Transverse colon (tissue), 4 donors: ENCODE measurements around the gene S1PR4. TPM values are rescaled to one million over a fixed set of nuclear protein-coding genes. Genes with fewer than 3 reads are reported as not detected.

Experiments used
- DNase-seq: peaks from one replicate; pipeline ENCODE4 v3.0.0-alpha.2; 2019
- H3K27ac ChIP-seq, 4 donors: fragments of 200-600 bp; sonication (generic); 2 replicates each; pipeline ENCODE4 v1.5.1; 2016 to 2018; ENCODE audit warnings: inconsistent platforms in 4 of 4
- H3K27me3 ChIP-seq: fragments of 200-600 bp; sonication (generic); 2 replicates; pipeline ENCODE4 v1.5.1; 2017; ENCODE audit warnings: inconsistent platforms
- H3K36me3 ChIP-seq, 4 donors: fragments of 200-600 bp; sonication (generic); 2 replicates each; pipeline ENCODE4 v1.5.1; 2017 to 2019; ENCODE audit warnings: inconsistent platforms in 4 of 4
- H3K4me1 ChIP-seq, 4 donors: fragments of 200-600 bp; sonication (generic); 2 replicates each; pipeline ENCODE4 v1.5.1; 2017 to 2020; ENCODE audit warnings: inconsistent platforms in 4 of 4
- H3K4me3 ChIP-seq, 4 donors: fragments of 200-600 bp; sonication (generic); 1 replicate in 1 of 4; 2 replicates in 3 of 4; pipeline versions ENCODE4 v1.5.1 to v1.6.1; 2017 to 2019; ENCODE audit warnings: inconsistent platforms in 4 of 4
- H3K9me3 ChIP-seq, 2 donors: fragments of 200-600 bp; sonication (generic); 2 replicates each; pipeline ENCODE4 v1.5.1; 2017 to 2019; ENCODE audit warnings: inconsistent platforms in 2 of 2
- CTCF ChIP-seq, 5 experiments: fragments of 200-600 bp in 3 of 5; fragments of 450-650 bp in 2 of 5; sonication (generic) in 3 of 5; IDR thresholded peaks; 1 replicate in 2 of 5; 2 replicates in 3 of 5; pipeline ENCODE4 v1.5.1; 2016 to 2017; ENCODE audit warnings: antibody characterized with exemption in 5 of 5, inconsistent platforms in 3 of 5, mild to moderate bottlenecking in 2 of 5, moderate library complexity in 1 of 5
- EP300 ChIP-seq: sonication (generic); formaldehyde crosslinking; IDR thresholded peaks from one replicate; pipeline ENCODE4 v1.6.1; 2017; ENCODE audit warnings: antibody characterized with exemption, low read depth
- POLR2A ChIP-seq: fragments of 450-650 bp; IDR thresholded peaks from one replicate; pipeline ENCODE4 v1.6.1; 2016; ENCODE audit warnings: antibody characterized with exemption, mild to moderate bottlenecking, moderate library complexity
- POLR2AphosphoS5 ChIP-seq, 3 donors: sonication (generic); formaldehyde crosslinking; IDR thresholded peaks; one replicate each; pipeline ENCODE4 v1.6.1; 2016; ENCODE audit warnings: antibody characterized with exemption in 3 of 3
- WGBS, 2 donors: methylation state at CpG; one replicate each; pipeline ENCODE4 v1.1.5; 2018; ENCODE audit warnings: low coverage in 1 of 2; 5-methylcytosine and 5-hydroxymethylcytosine counted together
- in situ Hi-C, 4 donors: fragments of 200-750 bp; cut with MboI; loops; one replicate each; pipeline versions ENCODE4 v1.15.0 to v1.15.1; 2017; ENCODE audit warnings: low sequenced_read_pairs in 3 of 4, low pct_ligation_motif_present in 1 of 4, low pct_unique_long_range_greater_than_20kb in 1 of 4
- intact Hi-C: fragments of 100-400 bp; cut with DNase I; formaldehyde crosslinking; loops from one replicate; pipeline ENCODE4 v1.15.1; 2023; ENCODE audit warnings: low total_unique reads
- total RNA-seq, 4 donors: library from RNA; depleted of rRNA; stranded (reverse); fragments of >200 nt; gene quantifications; one replicate each; pipeline ENCODE4 v1.1.0, GENCODE V29; 2016

S1PR4 gene
- total RNA-seq, 4 donors from 2014 or later = 0.68 to 14.6 (median 6.0) TPM; not detected in 1

- Histone ChIP-seq H3K27ac (no peak overlapping the region), H3K4me1 (peaks cover 0 to 6% (median 0%) of the 10 kb centered on the region in 4 donors), H3K4me3 (no peak overlapping the region), H3K36me3 (no peaks in the 10 kb centered on the region), H3K27me3 (no peaks in the 10 kb centered on the region), H3K9me3 (no peaks in the 10 kb centered on the region)
- WGBS, 2 donors = 20 to 50% methylated on average over 1 to 8 of the region's 8 CpGs
- no peak for DNase-seq
- TF ChIP-seq CTCF (IDR thresholded peaks at IDR 0.05) (no peak), EP300 (no peak), POLR2AphosphoS5 (IDR thresholded peaks at IDR 0.05) (no peak), POLR2A (no peak)
- in situ Hi-C loops = no loop called here
- intact Hi-C loops = no loop called here
These were observed 19.0 kb upstream of the S1PR4 start for GRCh38 chr19:3159565-3159964.

- DNase-seq = no peak
- no peak overlapping the region for H3K27ac ChIP-seq
- intact Hi-C loops (loop anchor here (5.0 kb wide), 1 partner anchor 198 kb away; no protein-coding TSS in a partner anchor), in situ Hi-C loops (loop anchor here in 2 of 4 donors (5.0 to 10.0 kb wide), 2 partner anchors 198 to 205 kb away; no protein-coding TSS in a partner anchor)
- no peaks in the 10 kb centered on the region for H3K27me3 ChIP-seq
- no peaks in the 10 kb centered on the region for H3K36me3 ChIP-seq
- H3K4me3 ChIP-seq = no peak overlapping the region
- 67 to 72% methylated on average over 3 of the region's 3 CpGs for WGBS, 2 donors
- no peaks in the 10 kb centered on the region for H3K9me3 ChIP-seq
- peaks cover 0 to 6% (median 0%) of the 10 kb centered on the region in 4 donors for H3K4me1 ChIP-seq
- no peak for TF ChIP-seq POLR2A
- TF ChIP-seq CTCF (IDR thresholded peaks at IDR 0.05) = no peak
- no peak for TF ChIP-seq EP300
- TF ChIP-seq POLR2AphosphoS5 (IDR thresholded peaks at IDR 0.05) = no peak
These were observed 18.4 kb upstream of the S1PR4 start for GRCh38 chr19:3160219-3160618.

- no peak overlapping the region for H3K27ac ChIP-seq
- in situ Hi-C loops (loop anchor here in 2 of 4 donors (5.0 to 10.0 kb wide), 2 partner anchors 199 to 207 kb away; no protein-coding TSS in a partner anchor), intact Hi-C loops (loop anchor here (5.0 kb wide), 1 partner anchor 199 kb away; no protein-coding TSS in a partner anchor)
- no peak for TF ChIP-seq POLR2AphosphoS5 (IDR thresholded peaks at IDR 0.05)
- H3K9me3 ChIP-seq = no peaks in the 10 kb centered on the region
- peaks cover 0 to 6% (median 0%) of the 10 kb centered on the region in 4 donors for H3K4me1 ChIP-seq
- H3K27me3 ChIP-seq = no peaks in the 10 kb centered on the region
- H3K4me3 ChIP-seq = no peak overlapping the region
- H3K36me3 ChIP-seq = no peaks in the 10 kb centered on the region
- WGBS, 2 donors = 96 to 100% methylated on average over 3 to 4 of the region's 4 CpGs
- DNase-seq = no peak
These were observed 17.1 kb upstream of the S1PR4 start for GRCh38 chr19:3161453-3161852.

- intact Hi-C loops (loop anchor here (5.0 kb wide), 1 partner anchor 200 kb away; no protein-coding TSS in a partner anchor), in situ Hi-C loops (loop anchor here in 2 of 4 donors (5.0 to 10.0 kb wide), 2 partner anchors 200 to 208 kb away; no protein-coding TSS in a partner anchor)
- Histone ChIP-seq H3K9me3 (no peaks in the 10 kb centered on the region), H3K27me3 (no peaks in the 10 kb centered on the region), H3K36me3 (no peaks in the 10 kb centered on the region), H3K4me3 (no peak overlapping the region), H3K27ac (no peak overlapping the region), H3K4me1 (peaks cover 0 to 6% (median 0%) of the 10 kb centered on the region in 4 donors)
- 50 to 72% methylated on average over 4 to 33 of the region's 38 CpGs for WGBS, 2 donors
- DNase-seq = no peak
- TF ChIP-seq POLR2A = no peak
- TF ChIP-seq EP300 = no peak
These were observed 15.9 kb upstream of the S1PR4 start for GRCh38 chr19:3162418-3163229.
